HG02970 (cell line): ENCODE data around the gene UNC5B.
"Not testable (repeated sequence)": the region's sequence is repeated elsewhere in the genome, so short reads cannot be mapped to it uniquely, and the experiment has no call there.

Experiments
- ATAC-seq: cut with Tn5 transposase; IDR thresholded peaks from one replicate; pipeline ENCODE4 v1.9.1; 2021; ENCODE audit warnings: mild to moderate bottlenecking, moderate library complexity, moderate number of reproducible peaks; ENCODE audit not compliant: unreplicated experiment, low FRiP score

UNC5B gene

GRCh38 chr10:71292624-71293445, 80.5 kb downstream of the UNC5B start:
- no peak for ATAC-seq

DNA sequence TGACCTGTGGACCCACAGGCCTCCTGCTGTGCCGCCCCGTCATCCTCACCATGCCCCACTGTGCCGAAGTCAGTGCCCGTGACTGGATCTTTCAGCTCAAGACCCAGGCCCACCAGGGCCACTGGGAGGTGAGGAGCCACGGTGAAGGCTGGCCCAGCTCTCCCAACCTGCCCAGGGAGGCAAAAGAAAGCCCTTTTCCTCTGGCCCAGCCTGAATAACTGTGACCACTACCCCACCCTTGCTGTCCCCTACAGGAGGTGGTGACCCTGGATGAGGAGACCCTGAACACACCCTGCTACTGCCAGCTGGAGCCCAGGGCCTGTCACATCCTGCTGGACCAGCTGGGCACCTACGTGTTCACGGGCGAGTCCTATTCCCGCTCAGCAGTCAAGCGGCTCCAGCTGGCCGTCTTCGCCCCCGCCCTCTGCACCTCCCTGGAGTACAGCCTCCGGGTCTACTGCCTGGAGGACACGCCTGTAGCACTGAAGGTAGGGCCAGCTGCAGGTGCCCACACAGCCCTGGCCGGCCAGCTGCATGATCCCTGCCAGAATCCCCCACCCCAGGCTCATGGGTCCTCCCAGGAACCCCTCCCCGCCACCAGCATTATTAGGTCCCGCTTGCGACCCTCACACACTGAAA, 81.2 kb downstream of the UNC5B start:
- ATAC-seq, result no peak

DNA sequence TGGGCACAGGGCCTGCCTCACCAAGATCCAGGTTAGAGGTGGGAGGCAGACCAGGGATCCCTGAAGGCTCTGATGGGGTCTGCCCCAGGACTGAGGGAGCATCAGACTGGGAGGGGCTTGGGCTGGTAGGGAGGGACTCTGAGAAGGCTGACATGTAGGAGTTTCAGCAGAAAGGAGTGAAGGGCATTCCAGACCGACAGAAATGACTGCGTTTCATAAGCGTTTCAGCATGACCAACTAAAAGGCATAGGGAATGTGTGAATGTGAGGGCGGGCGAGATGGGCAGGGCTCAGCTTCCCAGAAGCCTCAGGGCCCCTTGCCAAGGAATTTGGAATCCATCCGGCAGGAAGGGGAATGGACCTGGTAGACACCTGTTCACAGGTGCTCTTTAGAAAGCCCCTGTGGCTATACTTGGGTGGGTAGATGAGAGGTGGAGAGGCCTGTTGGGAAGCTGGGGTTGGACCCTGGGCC, 81.8 kb downstream of the UNC5B start:
- no peak for ATAC-seq

- ATAC-seq, result no peak
These were observed 82.5 kb downstream of the UNC5B start for GRCh38 chr10:71294856-71295255.

- no peak for ATAC-seq
These were observed 83.3 kb downstream of the UNC5B start for GRCh38 chr10:71295641-71296040.

GRCh38 chr10:71296086-71296485, 83.7 kb downstream of the UNC5B start:
- no peak for ATAC-seq

- not testable (repeated sequence) for ATAC-seq
These were observed 84.4 kb downstream of the UNC5B start for GRCh38 chr10:71296811-71297210.

GRCh38 chr10:71297343-71297742, 85.0 kb downstream of the UNC5B start:
- no peak for ATAC-seq

- no peak for ATAC-seq
These were observed 86.9 kb downstream of the UNC5B start for GRCh38 chr10:71299071-71299785.

- ATAC-seq, result no peak
These were observed 88.4 kb downstream of the UNC5B start for GRCh38 chr10:71300555-71301370.

- no peak for ATAC-seq
These were observed 89.1 kb downstream of the UNC5B start for GRCh38 chr10:71301371-71301916.

- no peak for ATAC-seq
These were observed 90.1 kb downstream of the UNC5B start for GRCh38 chr10:71302451-71302850.

- ATAC-seq, result no peak
These were observed 90.7 kb downstream of the UNC5B start for GRCh38 chr10:71302874-71303568.

DNA sequence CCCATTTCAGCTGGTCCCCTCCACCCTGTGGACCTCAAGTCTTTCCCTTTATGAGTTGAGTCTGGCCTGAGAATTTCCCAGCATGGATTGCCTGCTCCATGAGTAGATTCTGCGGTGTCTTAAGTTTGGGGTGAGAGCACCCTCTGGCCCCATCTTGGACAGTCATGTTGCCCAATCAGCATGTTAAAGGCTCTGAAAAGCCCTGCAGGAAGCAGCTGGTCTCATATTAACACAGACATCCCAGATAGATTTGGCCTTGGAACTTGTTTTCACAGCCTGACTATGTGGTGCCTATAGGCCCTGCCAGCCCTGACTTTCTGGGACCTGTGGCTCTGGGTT, 91.2 kb downstream of the UNC5B start:
- ATAC-seq, result no peak

GRCh38 chr10:71304914-71305313, 92.5 kb downstream of the UNC5B start:
- no peak for ATAC-seq

DNA sequence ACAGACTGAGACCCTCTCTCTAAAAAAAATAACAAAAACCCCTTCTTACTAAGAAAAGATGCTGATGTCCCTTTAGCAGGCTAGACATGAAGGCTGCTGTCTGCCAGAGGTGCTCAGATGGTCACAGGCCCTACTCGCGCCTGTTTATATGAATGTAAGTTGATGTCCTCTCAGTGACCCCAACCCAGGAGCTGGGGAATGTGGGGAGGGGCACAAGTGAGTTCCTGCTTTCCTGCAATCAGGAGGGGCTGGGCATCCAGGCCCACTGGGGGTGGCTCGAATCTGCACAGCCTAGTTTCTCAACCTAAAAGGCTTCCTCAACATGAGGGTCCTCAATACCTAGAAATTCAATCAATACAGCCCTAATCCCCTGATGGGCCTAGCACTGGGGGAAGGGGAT, 94.6 kb downstream of the UNC5B start:
- no peak for ATAC-seq

DNA sequence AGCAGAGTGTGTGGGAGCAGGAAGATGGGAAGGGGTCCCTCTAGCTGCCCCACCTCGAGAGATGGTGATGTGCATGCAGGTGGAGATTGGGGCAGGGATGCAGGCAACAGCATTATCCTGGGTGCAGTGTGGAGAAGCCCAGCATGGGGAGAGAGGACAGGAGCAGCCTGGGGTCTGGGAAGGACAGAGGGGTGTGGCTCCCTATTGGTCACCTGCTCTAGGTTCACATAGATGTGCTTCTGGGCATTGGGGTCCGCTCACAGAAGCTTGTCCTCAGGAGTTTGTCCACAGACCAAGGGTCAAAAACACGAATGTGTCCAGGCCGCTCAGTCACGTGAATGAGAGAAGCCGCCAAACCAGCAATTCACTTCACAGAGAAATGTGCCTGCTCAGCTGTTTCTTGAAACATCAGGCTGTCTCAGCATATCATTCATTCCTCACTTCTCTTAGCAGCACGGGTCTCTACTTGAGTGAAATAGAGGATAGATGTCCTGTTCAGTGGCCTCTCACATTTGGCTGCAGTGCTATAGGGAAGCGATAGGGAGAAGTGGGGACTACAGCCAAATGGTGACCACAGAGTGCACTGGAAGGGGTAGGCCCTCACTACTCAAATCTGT, 95.2 kb downstream of the UNC5B start:
- no peak for ATAC-seq

- no peak for ATAC-seq
These were observed 95.9 kb downstream of the UNC5B start for GRCh38 chr10:71308244-71308643.

GRCh38 chr10:71308985-71309384, 96.6 kb downstream of the UNC5B start:
- ATAC-seq, result no peak
